ENCODE data around the gene SUSD6.
A peak's percentile ranks its signal among the peaks of the same experiment; 100 is the strongest.
"Not testable (repeated sequence)": the region's sequence is repeated elsewhere in the genome, so short reads cannot be mapped to it uniquely, and the experiment has no call there.

Gene SUSD6

DNA sequence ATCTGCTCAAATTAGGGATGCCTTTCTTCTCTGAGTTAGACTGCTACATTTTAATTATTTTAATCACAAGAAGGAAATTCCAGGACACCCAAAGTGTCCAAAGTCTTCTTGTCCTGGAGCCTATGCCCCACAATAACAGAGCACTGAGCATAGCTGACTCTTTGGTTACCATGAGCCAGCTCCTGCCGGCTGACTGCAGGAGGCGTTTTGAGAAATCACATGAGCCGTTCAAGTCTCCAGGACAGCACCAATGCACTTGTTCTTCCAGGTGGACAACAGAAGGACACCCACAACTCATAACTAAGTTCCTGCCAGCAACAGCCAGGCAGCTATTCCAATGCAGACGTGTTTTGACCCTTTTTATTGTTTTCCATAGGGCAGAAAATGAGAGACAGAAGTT, 109.5 kb downstream of the SUSD6 start:
- Histone ChIP-seq H3K4me2 (ENCODE audit: low read length) (no peak overlapping the region), H3K36me3 (ENCODE audit: control insufficient read depth, insufficient read depth, low read length) (no peaks in the 10 kb centered on the region), H3K27ac (ENCODE audit: low read depth, low read length) (no peak overlapping the region), H3K27me3 (ENCODE audit: insufficient read depth, low read length, poor library complexity) (no peaks in the 10 kb centered on the region), H3K9ac (ENCODE audit: low read length) (no peak overlapping the region), H3K4me3 (ENCODE audit: low read length) (no peak overlapping the region), H2AK5ac (ENCODE audit: low read length) (no peak overlapping the region), H3K79me2 (ENCODE audit: control insufficient read depth, insufficient read depth, low read length) (no peaks in the 10 kb centered on the region), H3K4ac (ENCODE audit: low read depth, low read length) (no peak overlapping the region), H3K18ac (ENCODE audit: low read length) (no peak overlapping the region), H3K23ac (ENCODE audit: low read length) (no peak overlapping the region), H2BK5ac (ENCODE audit: low read length) (no peak overlapping the region), H4K8ac (ENCODE audit: low read depth, low read length) (no peak overlapping the region), H3K4me1 (ENCODE audit: control insufficient read depth, low read depth, low read length) (no peaks in the 10 kb centered on the region), H4K5ac (ENCODE audit: low read length) (no peak overlapping the region), H2BK15ac (replicated peaks; ENCODE audit: low read depth) (no peak overlapping the region), H3K56ac (ENCODE audit: low read length) (no peak overlapping the region), H2BK120ac (ENCODE audit: low read depth, low read length) (no peak overlapping the region), H3K79me1 (ENCODE audit: low read length) (no peaks in the 10 kb centered on the region)
- no CpG with 5 or more reads among the region's 4 CpGs for WGBS (ENCODE audit: extremely low coverage, insufficient coverage, low lambda C conversion rate)
- no peak for DNase-seq

GRCh38 chr14:69726761-69727511, 115.5 kb downstream of the SUSD6 start:
- no peaks in the 10 kb centered on the region for H3K79me1 ChIP-seq (ENCODE audit: low read length)
- H3K4me3 ChIP-seq (ENCODE audit: low read length) = no peak overlapping the region
- H3K27me3 ChIP-seq (ENCODE audit: insufficient read depth, low read length, poor library complexity) = no peaks in the 10 kb centered on the region
- no peaks in the 10 kb centered on the region for H3K4me1 ChIP-seq (ENCODE audit: control insufficient read depth, low read depth, low read length)
- no peak overlapping the region for H3K27ac ChIP-seq (ENCODE audit: low read depth, low read length)
- WGBS (ENCODE audit: extremely low coverage, insufficient coverage, low lambda C conversion rate) = no CpG with 5 or more reads among the region's 51 CpGs
- no peak overlapping the region for H4K8ac ChIP-seq (ENCODE audit: low read depth, low read length)
- no peak overlapping the region for H4K5ac ChIP-seq (ENCODE audit: low read length)
- DNase-seq = peak; percentile 71
- H2BK120ac ChIP-seq (ENCODE audit: low read depth, low read length) = no peak overlapping the region
- H3K4me2 ChIP-seq (ENCODE audit: low read length) = peak overlapping the region; percentile 68
- H3K56ac ChIP-seq (ENCODE audit: low read length) = peak overlapping the region; percentile 86
- H3K9ac ChIP-seq (ENCODE audit: low read length) = peak overlapping the region; percentile 73
- no peak overlapping the region for H2BK5ac ChIP-seq (ENCODE audit: low read length)
- no peak overlapping the region for H3K4ac ChIP-seq (ENCODE audit: low read depth, low read length)
- H3K23ac ChIP-seq (ENCODE audit: low read length) = no peak overlapping the region
- H2BK15ac ChIP-seq (replicated peaks; ENCODE audit: low read depth) = no peak overlapping the region
- H3K18ac ChIP-seq (ENCODE audit: low read length) = peak overlapping the region; percentile 29
- no peak overlapping the region for H2AK5ac ChIP-seq (ENCODE audit: low read length)
- H3K79me2 ChIP-seq (ENCODE audit: control insufficient read depth, insufficient read depth, low read length) = no peaks in the 10 kb centered on the region
- H3K36me3 ChIP-seq (ENCODE audit: control insufficient read depth, insufficient read depth, low read length) = no peaks in the 10 kb centered on the region

DNA sequence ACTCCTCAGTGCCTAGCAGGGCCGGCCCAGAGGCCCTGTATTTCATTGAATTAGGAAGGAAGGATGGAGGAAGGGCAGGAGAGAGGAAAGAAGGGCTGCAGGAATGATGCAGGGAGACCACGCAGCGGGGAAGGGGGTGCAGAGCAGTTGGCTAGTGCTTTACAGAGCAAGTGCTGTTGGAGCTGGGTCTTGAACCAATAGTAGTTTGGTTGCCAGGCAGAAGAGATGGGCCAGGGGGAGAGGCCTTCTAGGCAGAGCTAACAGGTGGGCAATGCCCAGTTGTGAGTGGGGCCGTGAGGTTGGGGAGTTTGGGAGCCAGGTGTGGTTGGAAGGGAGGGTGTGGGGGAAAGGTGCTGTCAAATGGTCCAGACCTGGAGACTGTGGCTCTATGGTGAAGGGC, 116.5 kb downstream of the SUSD6 start:
- no peak overlapping the region for H3K23ac ChIP-seq (ENCODE audit: low read length)
- H3K79me2 ChIP-seq (ENCODE audit: control insufficient read depth, insufficient read depth, low read length) = no peaks in the 10 kb centered on the region
- no peak overlapping the region for H4K8ac ChIP-seq (ENCODE audit: low read depth, low read length)
- H3K36me3 ChIP-seq (ENCODE audit: control insufficient read depth, insufficient read depth, low read length) = no peaks in the 10 kb centered on the region
- no peak overlapping the region for H2BK5ac ChIP-seq (ENCODE audit: low read length)
- no peak overlapping the region for H4K5ac ChIP-seq (ENCODE audit: low read length)
- no peak overlapping the region for H3K18ac ChIP-seq (ENCODE audit: low read length)
- no peak overlapping the region for H3K56ac ChIP-seq (ENCODE audit: low read length)
- H2AK5ac ChIP-seq (ENCODE audit: low read length) = no peak overlapping the region
- H3K79me1 ChIP-seq (ENCODE audit: low read length) = no peaks in the 10 kb centered on the region
- no peak overlapping the region for H3K4me3 ChIP-seq (ENCODE audit: low read length)
- no peak for DNase-seq
- H3K9ac ChIP-seq (ENCODE audit: low read length) = no peak overlapping the region
- no CpG with 5 or more reads among the region's 4 CpGs for WGBS (ENCODE audit: extremely low coverage, insufficient coverage, low lambda C conversion rate)
- H3K4ac ChIP-seq (ENCODE audit: low read depth, low read length) = no peak overlapping the region
- no peak overlapping the region for H3K27ac ChIP-seq (ENCODE audit: low read depth, low read length)
- H2BK15ac ChIP-seq (replicated peaks; ENCODE audit: low read depth) = no peak overlapping the region
- H3K4me1 ChIP-seq (ENCODE audit: control insufficient read depth, low read depth, low read length) = no peaks in the 10 kb centered on the region
- H3K27me3 ChIP-seq (ENCODE audit: insufficient read depth, low read length, poor library complexity) = no peaks in the 10 kb centered on the region
- no peak overlapping the region for H2BK120ac ChIP-seq (ENCODE audit: low read depth, low read length)
- no peak overlapping the region for H3K4me2 ChIP-seq (ENCODE audit: low read length)

DNA sequence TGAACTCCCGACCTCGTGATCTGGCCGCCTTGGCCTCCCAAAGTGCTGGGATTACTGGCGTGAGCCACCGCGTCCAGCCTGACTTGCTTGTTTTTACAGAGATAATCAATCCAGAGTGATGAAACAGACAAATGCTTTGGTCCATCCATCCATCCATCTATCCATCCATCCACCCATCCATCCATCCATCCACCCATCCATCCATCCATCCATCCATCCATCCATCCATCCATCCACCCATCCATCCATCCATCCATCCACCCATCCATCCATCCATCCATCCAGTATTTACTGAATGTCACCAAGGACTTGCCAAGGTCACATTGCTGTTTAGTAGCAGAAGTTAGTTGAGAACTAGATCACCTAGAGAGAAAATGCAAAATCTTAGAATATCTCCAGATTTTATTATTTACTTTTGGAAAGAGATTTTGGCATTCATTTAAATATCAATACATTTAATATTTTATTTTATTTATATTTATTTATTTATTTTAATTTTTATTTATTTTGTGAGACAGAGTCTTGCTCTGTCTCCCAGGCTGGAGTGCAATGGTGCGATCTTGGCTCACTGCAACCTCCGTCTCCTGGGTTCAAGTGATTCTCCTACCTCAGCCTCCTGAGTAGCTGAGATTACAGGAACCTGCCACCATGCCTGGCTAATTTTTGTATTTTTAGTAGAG, 120.7 kb downstream of the SUSD6 start:
- WGBS (ENCODE audit: extremely low coverage, insufficient coverage, low lambda C conversion rate) = no CpG with 5 or more reads among the region's 8 CpGs
- not testable (repeated sequence) for H4K8ac ChIP-seq (ENCODE audit: low read depth, low read length)

DNA sequence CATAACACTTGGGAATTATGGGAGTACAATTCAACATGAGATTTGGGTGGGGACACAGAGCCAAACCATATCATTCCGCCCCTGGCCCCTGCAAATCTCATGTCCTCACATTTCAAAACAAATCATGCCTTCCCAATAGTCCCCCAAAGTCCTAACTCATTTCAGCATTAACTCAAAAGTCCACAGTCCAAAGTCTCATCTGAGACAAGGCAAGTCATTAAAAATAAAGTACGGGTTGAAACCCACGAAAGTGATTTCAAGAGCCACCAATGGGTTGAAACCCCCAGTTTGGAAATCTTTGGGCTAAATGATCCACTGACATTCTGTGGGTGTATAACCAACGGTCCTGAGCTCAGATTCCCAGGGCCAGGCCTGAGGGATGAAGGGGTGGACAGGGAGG, 125.0 kb downstream of the SUSD6 start:
- H3K36me3 ChIP-seq (ENCODE audit: control insufficient read depth, insufficient read depth, low read length); H3K23ac ChIP-seq (ENCODE audit: low read length); H3K56ac ChIP-seq (ENCODE audit: low read length); H3K4me1 ChIP-seq (ENCODE audit: control insufficient read depth, low read depth, low read length); H3K79me1 ChIP-seq (ENCODE audit: low read length); H3K4ac ChIP-seq (ENCODE audit: low read depth, low read length); H2BK120ac ChIP-seq (ENCODE audit: low read depth, low read length); H4K5ac ChIP-seq (ENCODE audit: low read length); H3K18ac ChIP-seq (ENCODE audit: low read length); H3K79me2 ChIP-seq (ENCODE audit: control insufficient read depth, insufficient read depth, low read length); H3K4me3 ChIP-seq (ENCODE audit: low read length); H3K9ac ChIP-seq (ENCODE audit: low read length); H3K4me2 ChIP-seq (ENCODE audit: low read length); H4K8ac ChIP-seq (ENCODE audit: low read depth, low read length); H2BK15ac ChIP-seq (replicated peaks; ENCODE audit: low read depth); H3K27ac ChIP-seq (ENCODE audit: low read depth, low read length); H3K27me3 ChIP-seq (ENCODE audit: insufficient read depth, low read length, poor library complexity); H2BK5ac ChIP-seq (ENCODE audit: low read length); DNase-seq; H2AK5ac ChIP-seq (ENCODE audit: low read length): not testable (repeated sequence)
- no CpG with 5 or more reads among the region's 4 CpGs for WGBS (ENCODE audit: extremely low coverage, insufficient coverage, low lambda C conversion rate)

More for the DNA sequence above, 120.7 kb downstream of the SUSD6 start:
- not testable (repeated sequence) for H3K4me3 ChIP-seq (ENCODE audit: low read length); H3K79me1 ChIP-seq (ENCODE audit: low read length); H3K27me3 ChIP-seq (ENCODE audit: insufficient read depth, low read length, poor library complexity); H3K56ac ChIP-seq (ENCODE audit: low read length); H3K4me1 ChIP-seq (ENCODE audit: control insufficient read depth, low read depth, low read length); H3K9ac ChIP-seq (ENCODE audit: low read length); H2BK15ac ChIP-seq (replicated peaks; ENCODE audit: low read depth); H3K23ac ChIP-seq (ENCODE audit: low read length); H3K27ac ChIP-seq (ENCODE audit: low read depth, low read length); H4K5ac ChIP-seq (ENCODE audit: low read length); DNase-seq; H2AK5ac ChIP-seq (ENCODE audit: low read length); H3K4me2 ChIP-seq (ENCODE audit: low read length); H2BK5ac ChIP-seq (ENCODE audit: low read length); H3K36me3 ChIP-seq (ENCODE audit: control insufficient read depth, insufficient read depth, low read length); H3K4ac ChIP-seq (ENCODE audit: low read depth, low read length); H3K79me2 ChIP-seq (ENCODE audit: control insufficient read depth, insufficient read depth, low read length); H3K18ac ChIP-seq (ENCODE audit: low read length); H2BK120ac ChIP-seq (ENCODE audit: low read depth, low read length)

Measured in mesendoderm (in vitro differentiated cells).